Activated B cell treated with CpG ODN at 0.5 μM for 24 hours (primary cell): ENCODE results near the gene ACTL8. TPM values are rescaled to one million over a fixed set of nuclear protein-coding genes. Genes with fewer than 3 reads are reported as not detected.

Experiments used
- ATAC-seq: fragments of 200-7000 bp; cut with Tn5 transposase; one replicate; pipeline ENCODE4 v1.10.0; 2021; ENCODE audit warnings: low read depth, mild to moderate bottlenecking, moderate library complexity
- CTCF ChIA-PET: fragments of 350-600 bp; sonication (Branson Sonifier 250); formaldehyde crosslinking; loops from one replicate; lab custom pipeline; 2021; ENCODE audit warnings: antibody characterized with exemption; lab: Charles Lee
- POLR2A ChIA-PET: fragments of 350-600 bp; sonication (Branson Sonifier 250); formaldehyde crosslinking; loops from one replicate; lab custom pipeline; 2021; ENCODE audit warnings: antibody characterized with exemption; lab: Charles Lee
- DNase-seq: peaks from one replicate; pipeline ENCODE4 v3.0.0; 2022
- H3K27ac Mint-ChIP-seq: one replicate; pipeline ENCODE4 v1.8.0; 2020; ENCODE audit warnings: mixed read lengths
- H3K27me3 Mint-ChIP-seq: one replicate; pipeline ENCODE4 v1.8.0; 2021; ENCODE audit warnings: mixed read lengths
- H3K36me3 Mint-ChIP-seq: one replicate; pipeline ENCODE4 v1.8.0; 2021; ENCODE audit warnings: low read depth, mixed read lengths
- H3K4me1 Mint-ChIP-seq: one replicate; pipeline ENCODE4 v1.8.0; 2021; ENCODE audit warnings: mixed read lengths
- H3K4me3 Mint-ChIP-seq: one replicate; pipeline ENCODE4 v1.8.0; 2020; ENCODE audit warnings: mild to moderate bottlenecking, mixed read lengths
- H3K9me3 Mint-ChIP-seq: one replicate; pipeline ENCODE4 v1.8.0; 2020; ENCODE audit warnings: mixed read lengths
- CTCF ChIP-seq: fragments of 200-600 bp; IDR thresholded peaks from one replicate; pipeline ENCODE4 v1.8.0; 2022; ENCODE audit warnings: antibody characterized with exemption, mild to moderate bottlenecking
- intact Hi-C: fragments of 100-400 bp; cut with micrococcal nuclease; formaldehyde crosslinking; loops from one replicate; pipeline ENCODE4 v1.15.1; 2024
- total RNA-seq: library from RNA; stranded (reverse); gene quantifications from 2 replicates; pipeline ENCODE4 v1.2.3, GENCODE V29; 2022

The ACTL8 gene
- total RNA-seq = not detected in 2 replicates

- ChIA-PET CTCF (no interaction called here), POLR2A (no interaction called here)
- Mint-ChIP-seq H3K9me3 (peaks cover 29% of the 10 kb centered on the region), H3K27me3 (no peaks in the 10 kb centered on the region), H3K4me3 (no peak within 1 kb of the TSS), H3K4me1 (no peaks in the 10 kb centered on the region), H3K36me3 (peaks cover 4% of the 10 kb centered on the region), H3K27ac (no peak within 1 kb of the TSS)
- no peak for TF ChIP-seq CTCF
- no peak for ATAC-seq
- intact Hi-C loops = no loop called here
- DNase-seq = no peak
Observed at GRCh38 chr1:17755120-17755519, at the start of gene ACTL8. Gene ACTL8 (plus strand): TSS chr1:17755333. CDS start chr1:17823009, 67,676 bp downstream.

- CTCF ChIA-PET = no interaction called here
- no peaks in the 10 kb centered on the region for H3K4me1 Mint-ChIP-seq
- H3K9me3 Mint-ChIP-seq = no peaks in the 10 kb centered on the region
- H3K27me3 Mint-ChIP-seq = peaks cover 3% of the 10 kb centered on the region
- no peak for TF ChIP-seq CTCF
- intact Hi-C loops = no loop called here
- H3K27ac Mint-ChIP-seq = no peak overlapping the region
- ATAC-seq (no peak), DNase-seq (no peak)
- H3K36me3 Mint-ChIP-seq = no peaks in the 10 kb centered on the region
- POLR2A ChIA-PET = no interaction called here
- H3K4me3 Mint-ChIP-seq = no peak overlapping the region
Observed at GRCh38 chr1:17706445-17706844, 48.7 kb upstream of the ACTL8 start.

- ChIA-PET POLR2A (no interaction called here), CTCF (no interaction called here)
- no peak overlapping the region for H3K27ac Mint-ChIP-seq
- ATAC-seq (no peak), DNase-seq (no peak)
- no peaks in the 10 kb centered on the region for H3K9me3 Mint-ChIP-seq
- no peaks in the 10 kb centered on the region for H3K4me1 Mint-ChIP-seq
- H3K4me3 Mint-ChIP-seq = no peak overlapping the region
- peaks cover 3% of the 10 kb centered on the region for H3K27me3 Mint-ChIP-seq
- TF ChIP-seq CTCF = no peak
- no peaks in the 10 kb centered on the region for H3K36me3 Mint-ChIP-seq
- intact Hi-C loops = no loop called here
Observed at GRCh38 chr1:17709981-17710380, 45.2 kb upstream of the ACTL8 start.

GRCh38 chr1:17710889-17711576, 44.1 kb upstream of the ACTL8 start:
- ChIA-PET POLR2A (no interaction called here), CTCF (no interaction called here)
- Mint-ChIP-seq H3K4me1 (no peaks in the 10 kb centered on the region), H3K36me3 (no peaks in the 10 kb centered on the region), H3K27me3 (peaks cover 3% of the 10 kb centered on the region), H3K27ac (no peak overlapping the region), H3K9me3 (no peaks in the 10 kb centered on the region), H3K4me3 (no peak overlapping the region)
- intact Hi-C loops = no loop called here
- ATAC-seq (no peak), DNase-seq (no peak)
- TF ChIP-seq CTCF = no peak

GRCh38 chr1:17711577-17711910, 43.6 kb upstream of the ACTL8 start:
- ATAC-seq = no peak
- H3K4me3 Mint-ChIP-seq = no peak overlapping the region
- peaks cover 3% of the 10 kb centered on the region for H3K27me3 Mint-ChIP-seq
- CTCF ChIA-PET = no interaction called here
- no peak for TF ChIP-seq CTCF
- no peaks in the 10 kb centered on the region for H3K9me3 Mint-ChIP-seq
- H3K27ac Mint-ChIP-seq = no peak overlapping the region
- DNase-seq = no peak
- POLR2A ChIA-PET = no interaction called here
- intact Hi-C loops = no loop called here
- no peaks in the 10 kb centered on the region for H3K36me3 Mint-ChIP-seq
- no peaks in the 10 kb centered on the region for H3K4me1 Mint-ChIP-seq
